Body of pancreas (tissue), 4 donors: ENCODE results near the gene ABHD8.

Experiments used
- CTCF ChIP-seq, 7 experiments: fragments of 450-650 bp in 4 of 7; fragments of 200-600 bp in 3 of 7; sonication (generic) in 3 of 7; IDR thresholded peaks; one replicate each; pipeline ENCODE4 v1.5.1; 2016 to 2019; ENCODE audit warnings: antibody characterized with exemption in 7 of 7
- POLR2A ChIP-seq, 3 donors: fragments of 450-650 bp; IDR thresholded peaks; one replicate each; pipeline ENCODE4 v1.6.1; 2016; ENCODE audit warnings: antibody characterized with exemption in 3 of 3, mild to moderate bottlenecking in 2 of 3

GRCh38 chr19:17279436-17279835 lies 23.8 kb downstream of the ABHD8 start:
- TF ChIP-seq CTCF (IDR thresholded peaks at IDR 0.05) (no peak), POLR2A (IDR thresholded peaks at IDR 0.05) (no peak)
